IMR-90 (cell line): ENCODE measurements around the gene BNIP5. TPM values are rescaled to one million over a fixed set of nuclear protein-coding genes. Genes with fewer than 3 reads are reported as not detected.

Experiments used
- ATAC-seq: fragments of 200-7000 bp; cut with Tn5 transposase; 2 replicates; pipeline ENCODE4 v1.9.1; 2020; ENCODE audit warnings: low read depth, mild to moderate bottlenecking, moderate library complexity
- BruUV-seq: library from RNA; stranded (reverse); fragments of 400-500 nt; replicated peaks from 2 replicates; lab custom pipeline; 2021; lab: Mats Ljungman, UMichigan
- CTCF ChIA-PET: fragments of 300-600 bp; formaldehyde crosslinking; extraction: SDS; loops from one replicate; lab custom pipeline; 2021; ENCODE audit warnings: antibody characterized with exemption; lab: Yijun Ruan, JAX
- POLR2A ChIA-PET: fragments of 300-600 bp; sonication (Branson Sonifier 250); formaldehyde crosslinking; loops from one replicate; lab custom pipeline; 2022; ENCODE audit warnings: antibody characterized with exemption; ENCODE audit not compliant: unreplicated experiment; lab: Charles Lee
- DNase-seq: peaks from one replicate; pipeline ENCODE4 v3.0.0; 2013
- H2AFZ ChIP-seq: replicated peaks from 2 replicates; pipeline ENCODE3; 2013; ENCODE audit warnings: low read length, mild to moderate bottlenecking; ENCODE audit not compliant: poor library complexity
- H2AK5ac ChIP-seq: 2 replicates; pipeline ENCODE4 v1.6.1; 2013; ENCODE audit warnings: low read depth, low read length, inconsistent platforms
- H2AK9ac ChIP-seq: replicated peaks from 2 replicates; pipeline ENCODE3; 2013; ENCODE audit warnings: mild to moderate bottlenecking, low read depth, low read length, moderate library complexity; ENCODE audit not compliant: poor library complexity
- H2BK120ac ChIP-seq: 2 replicates; pipeline ENCODE4 v1.6.1; 2013; ENCODE audit warnings: low read depth, low read length, inconsistent platforms
- H2BK15ac ChIP-seq: 3 replicates; pipeline ENCODE4 v1.6.1; 2013; ENCODE audit warnings: low read depth, low read length, inconsistent platforms
- H2BK20ac ChIP-seq: 2 replicates; pipeline ENCODE4 v1.6.1; 2013; ENCODE audit warnings: low read depth, mild to moderate bottlenecking, inconsistent platforms, low read length, moderate library complexity
- H2BK5ac ChIP-seq: 2 replicates; pipeline ENCODE4 v1.6.1; 2013; ENCODE audit warnings: mild to moderate bottlenecking, low read depth, low read length, inconsistent platforms; ENCODE audit not compliant: poor library complexity, severe bottlenecking
- H3K14ac ChIP-seq: replicated peaks from 2 replicates; pipeline ENCODE4 v1.6.1; 2013; ENCODE audit warnings: low read depth, low read length, inconsistent platforms
- H3K18ac ChIP-seq: 2 replicates; pipeline ENCODE4 v1.6.1; 2013; ENCODE audit warnings: low read depth, low read length, control low read depth
- H3K23ac ChIP-seq: 2 replicates; pipeline ENCODE4 v1.6.1; 2013; ENCODE audit warnings: low read depth, low read length, inconsistent platforms
- H3K27ac ChIP-seq: 2 replicates; pipeline ENCODE4 v1.5.1; 2013; ENCODE audit warnings: mild to moderate bottlenecking, control low read depth, low read length; ENCODE audit not compliant: insufficient read depth
- H3K27me3 ChIP-seq: 2 replicates; pipeline ENCODE4 v1.6.1; 2013; ENCODE audit warnings: low read length; ENCODE audit not compliant: control insufficient read depth, insufficient read depth
- H3K36me3 ChIP-seq: 2 replicates; pipeline ENCODE4 v1.6.1; 2013; ENCODE audit warnings: low read length, mixed read lengths; ENCODE audit not compliant: control insufficient read depth, insufficient read depth
- H3K4ac ChIP-seq: 2 replicates; pipeline ENCODE4 v1.6.1; 2013; ENCODE audit warnings: low read depth, low read length, inconsistent platforms
- H3K4me1 ChIP-seq: 2 replicates; pipeline ENCODE4 v1.6.1; 2013; ENCODE audit warnings: low read length, mixed read lengths; ENCODE audit not compliant: control insufficient read depth, insufficient read depth
- H3K4me2 ChIP-seq: 2 replicates; pipeline ENCODE4 v1.6.1; 2013; ENCODE audit warnings: low read depth, mild to moderate bottlenecking, control low read depth, low read length, moderate library complexity
- H3K4me3 ChIP-seq: 2 replicates; pipeline ENCODE4 v1.5.1; 2013; ENCODE audit warnings: low read depth, mild to moderate bottlenecking, control low read depth, low read length, moderate library complexity; ENCODE audit not compliant: insufficient read depth
- H3K56ac ChIP-seq: 2 replicates; pipeline ENCODE4 v1.6.1; 2013; ENCODE audit warnings: low read length, inconsistent platforms; ENCODE audit not compliant: insufficient read depth; ENCODE audit errors: extremely low read depth
- H3K79me1 ChIP-seq, 2 experiments: 2 replicates each; pipeline ENCODE4 v1.6.1; 2013; ENCODE audit warnings: low read length in 2 of 2, inconsistent platforms in 1 of 2, low read depth in 1 of 2
- H3K9ac ChIP-seq: 2 replicates; pipeline ENCODE4 v1.6.1; 2013; ENCODE audit warnings: low read depth, low read length, control low read depth
- H3K9me1 ChIP-seq: 2 replicates; pipeline ENCODE4 v1.6.1; 2013; ENCODE audit warnings: low read length, inconsistent platforms; ENCODE audit not compliant: insufficient read depth
- H3K9me3 ChIP-seq: 2 replicates; pipeline ENCODE4 v1.6.1; 2013; ENCODE audit warnings: low read length; ENCODE audit not compliant: control insufficient read depth, insufficient read depth
- H4K20me1 ChIP-seq: 2 replicates; pipeline ENCODE4 v1.6.1; 2013; ENCODE audit warnings: low read length, inconsistent platforms; ENCODE audit not compliant: insufficient read depth
- H4K5ac ChIP-seq: 2 replicates; pipeline ENCODE4 v1.6.1; 2013; ENCODE audit warnings: mild to moderate bottlenecking, low read depth, low read length, control low read depth
- H4K8ac ChIP-seq, 2 experiments: 2 replicates each; pipeline ENCODE4 v1.6.1; 2013; ENCODE audit warnings: low read depth in 2 of 2, low read length in 2 of 2, control low read depth in 1 of 2, inconsistent platforms in 1 of 2
- H4K91ac ChIP-seq: 2 replicates; pipeline ENCODE4 v1.6.1; 2013; ENCODE audit warnings: low read depth, low read length, inconsistent platforms; ENCODE audit not compliant: insufficient read depth
- BHLHE40 ChIP-seq: fragments of 150-350 bp; IDR thresholded peaks from 2 replicates; pipeline ENCODE4 v1.6.1; 2016; ENCODE audit warnings: mild to moderate bottlenecking, low read depth, low read length
- CHD1 ChIP-seq: IDR thresholded peaks from 2 replicates; pipeline ENCODE4 v1.6.1; 2012; ENCODE audit warnings: low read depth, low read length, improper control_type of control experiment
- FOS ChIP-seq: fragments of 150-350 bp; IDR thresholded peaks from 2 replicates; pipeline ENCODE4 v1.6.1; 2016; ENCODE audit warnings: low read depth, low read length
- MAFK ChIP-seq: IDR thresholded peaks from 2 replicates; pipeline ENCODE4 v1.6.1; 2012; ENCODE audit warnings: low read depth, low read length, improper control_type of control experiment
- MAZ ChIP-seq: IDR thresholded peaks from 2 replicates; pipeline ENCODE4 v1.6.1; 2012; ENCODE audit warnings: low read depth, mild to moderate bottlenecking, low read length, improper control_type of control experiment, moderate library complexity, borderline replicate concordance
- MXI1 ChIP-seq: IDR thresholded peaks from 2 replicates; pipeline ENCODE4 v1.6.1; 2012; ENCODE audit warnings: low read depth, mild to moderate bottlenecking, low read length, moderate library complexity, borderline replicate concordance
- POLR2A ChIP-seq: IDR thresholded peaks from 2 replicates; pipeline ENCODE4 v1.6.1; 2012; ENCODE audit warnings: mild to moderate bottlenecking, low read depth, low read length
- RAD21 ChIP-seq: IDR thresholded peaks from 2 replicates; pipeline ENCODE4 v1.6.1; 2012; ENCODE audit warnings: low read length, improper control_type of control experiment
- RCOR1 ChIP-seq: IDR thresholded peaks from 2 replicates; pipeline ENCODE4 v1.6.1; 2012; ENCODE audit warnings: mild to moderate bottlenecking, low read length, improper control_type of control experiment; ENCODE audit not compliant: insufficient replicate concordance
- SMC3 ChIP-seq: fragments of 150-350 bp; IDR thresholded peaks from 2 replicates; pipeline ENCODE4 v1.6.1; 2016; ENCODE audit warnings: low read depth, mild to moderate bottlenecking, antibody characterized with exemption, low read length, moderate library complexity
- WGBS, 2 experiments: methylation state at CpG; one replicate each; pipeline versions ENCODE4 v1.1.5 to v1.1.7; 2013; ENCODE audit warnings: missing lambda C conversion rate in 2 of 2; ENCODE audit not compliant: insufficient read length in 1 of 2; ENCODE audit errors: extremely low coverage in 2 of 2; 5-methylcytosine and 5-hydroxymethylcytosine counted together
- dilution Hi-C: fragments of 300-500 bp; cut with HindIII; formaldehyde crosslinking; loops from one replicate; pipeline ENCODE4 v1.14.3; 2018; ENCODE audit warnings: low sequenced_read_pairs; ENCODE audit not compliant: unreplicated experiment
- in situ Hi-C: fragments of 300-500 bp; cut with MboI; formaldehyde crosslinking; loops from 3 replicates; pipeline ENCODE4 v1.14.3; 2019; ENCODE audit warnings: low sequenced_read_pairs, inconsistent platforms, mixed read lengths
- intact Hi-C: fragments of 100-400 bp; cut with micrococcal nuclease; formaldehyde crosslinking; loops from 2 replicates; pipeline ENCODE4 v1.10.0; 2022
- polyA plus RNA-seq, 3 experiments: library from polyadenylated mRNA; depleted of rRNA; stranded (reverse); fragments of >200 nt; gene quantifications; 2 replicates each; pipeline ENCODE4 v1.2.3, GENCODE V29; 2012; ENCODE audit warnings: low replicate concordance in 1 of 3
- total RNA-seq: library from RNA; depleted of rRNA; stranded (reverse); fragments of >200 nt; gene quantifications from 2 replicates; pipeline ENCODE4 v1.2.3, GENCODE V29; 2012
- TF ChIP-seq, protein P1 (sequence below): conservative IDR thresholded peaks from 2 replicates; pipeline ENCODE4 v1.5.1; 2012; ENCODE audit warnings: mild to moderate bottlenecking, low read depth, low read length, improper control_type of control experiment
- TF ChIP-seq, protein P2 (sequence below): fragments of 150-350 bp; IDR thresholded peaks from 2 replicates; pipeline ENCODE4 v1.6.1; 2017; ENCODE audit warnings: mild to moderate bottlenecking, antibody characterized with exemption, low read length, low read depth

The BNIP5 gene
- total and polyA plus RNA-seq, 2 of the 4 experiments (the other 2 are of a cell fraction): not detected

DNA sequence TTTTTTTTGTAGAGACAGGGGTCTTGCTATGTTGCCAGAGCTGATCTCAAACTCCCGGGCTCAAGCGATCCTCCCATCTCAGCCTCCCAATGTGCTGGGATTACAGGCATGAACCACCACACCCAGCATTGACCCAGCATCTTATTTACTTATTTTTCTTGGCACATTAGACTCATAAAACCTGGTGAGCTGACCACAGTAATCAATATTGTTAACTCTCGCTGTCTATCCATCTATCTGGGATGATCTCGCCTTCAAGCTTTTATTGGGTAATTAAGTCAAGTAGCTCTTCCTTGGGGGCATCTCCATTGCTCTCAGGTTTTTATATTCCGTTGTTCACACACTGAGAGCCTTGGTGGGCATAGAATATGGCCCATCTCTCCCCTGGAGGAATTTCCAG is 49.8 kb downstream of the BNIP5 start:
- in situ Hi-C loops: no loop called here
- peaks cover 61% of the 10 kb centered on the region for H3K27me3 ChIP-seq
- no peak overlapping the region for H3K18ac ChIP-seq
- no peaks in the 10 kb centered on the region for H3K4me1 ChIP-seq
- no peak overlapping the region for H3K4me2 ChIP-seq
- no peak for DNase-seq
- no peaks in the 10 kb centered on the region; the same call in 1 of the 2 replicates for H4K20me1 ChIP-seq
- ATAC-seq: no peak
- no peak overlapping the region for H3K27ac ChIP-seq
- H2BK15ac ChIP-seq: no peak overlapping the region
- BruUV-seq: no TSS peak
- dilution Hi-C loops: no loop called here
- no peak overlapping the region for H4K91ac ChIP-seq
- H3K4me3 ChIP-seq: no peak overlapping the region
- TF ChIP-seq MAFK (no peak), RAD21 (no peak), FOS (no peak), BHLHE40 (no peak), MAZ (no peak), RCOR1 (no peak), POLR2A (no peak), MXI1 (no peak), CHD1 (no peak), SMC3 (no peak)
- TF ChIP-seq, protein P1, sequence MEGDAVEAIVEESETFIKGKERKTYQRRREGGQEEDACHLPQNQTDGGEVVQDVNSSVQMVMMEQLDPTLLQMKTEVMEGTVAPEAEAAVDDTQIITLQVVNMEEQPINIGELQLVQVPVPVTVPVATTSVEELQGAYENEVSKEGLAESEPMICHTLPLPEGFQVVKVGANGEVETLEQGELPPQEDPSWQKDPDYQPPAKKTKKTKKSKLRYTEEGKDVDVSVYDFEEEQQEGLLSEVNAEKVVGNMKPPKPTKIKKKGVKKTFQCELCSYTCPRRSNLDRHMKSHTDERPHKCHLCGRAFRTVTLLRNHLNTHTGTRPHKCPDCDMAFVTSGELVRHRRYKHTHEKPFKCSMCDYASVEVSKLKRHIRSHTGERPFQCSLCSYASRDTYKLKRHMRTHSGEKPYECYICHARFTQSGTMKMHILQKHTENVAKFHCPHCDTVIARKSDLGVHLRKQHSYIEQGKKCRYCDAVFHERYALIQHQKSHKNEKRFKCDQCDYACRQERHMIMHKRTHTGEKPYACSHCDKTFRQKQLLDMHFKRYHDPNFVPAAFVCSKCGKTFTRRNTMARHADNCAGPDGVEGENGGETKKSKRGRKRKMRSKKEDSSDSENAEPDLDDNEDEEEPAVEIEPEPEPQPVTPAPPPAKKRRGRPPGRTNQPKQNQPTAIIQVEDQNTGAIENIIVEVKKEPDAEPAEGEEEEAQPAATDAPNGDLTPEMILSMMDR: no peak
- TF ChIP-seq, protein P2, sequence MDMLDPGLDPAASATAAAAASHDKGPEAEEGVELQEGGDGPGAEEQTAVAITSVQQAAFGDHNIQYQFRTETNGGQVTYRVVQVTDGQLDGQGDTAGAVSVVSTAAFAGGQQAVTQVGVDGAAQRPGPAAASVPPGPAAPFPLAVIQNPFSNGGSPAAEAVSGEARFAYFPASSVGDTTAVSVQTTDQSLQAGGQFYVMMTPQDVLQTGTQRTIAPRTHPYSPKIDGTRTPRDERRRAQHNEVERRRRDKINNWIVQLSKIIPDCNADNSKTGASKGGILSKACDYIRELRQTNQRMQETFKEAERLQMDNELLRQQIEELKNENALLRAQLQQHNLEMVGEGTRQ: no peak
- no peak overlapping the region for H2AFZ ChIP-seq
- 100% methylated on average over 1 of the region's 5 CpGs; no CpG with 5 or more reads in 1 of the 2 experiments for WGBS, 2 experiments
- H3K23ac ChIP-seq: no peak overlapping the region
- no peak overlapping the region for H3K4ac ChIP-seq
- ChIA-PET CTCF (interaction anchor here (0.7 to 1.0 kb wide), 2 partner anchors 16 kb away, joined by 3 read pairs; no protein-coding TSS in a partner anchor), POLR2A (no interaction called here)
- H3K79me1 ChIP-seq: no peaks in the 10 kb centered on the region
- no peak overlapping the region for H2BK20ac ChIP-seq
- no peak overlapping the region for H3K56ac ChIP-seq
- intact Hi-C loops: no loop called here
- no peak overlapping the region for H3K14ac ChIP-seq
- H2BK5ac ChIP-seq: no peak overlapping the region
- H3K9me1 ChIP-seq: no peaks in the 10 kb centered on the region
- H3K9ac ChIP-seq: no peak overlapping the region
- H2AK9ac ChIP-seq: no peak overlapping the region
- H4K8ac ChIP-seq: no peak overlapping the region
- no peak overlapping the region for H2BK120ac ChIP-seq
- H2AK5ac ChIP-seq: no peak overlapping the region
- H3K9me3 ChIP-seq: no peaks in the 10 kb centered on the region
- H3K36me3 ChIP-seq: no peaks in the 10 kb centered on the region
- no peak overlapping the region for H4K5ac ChIP-seq
